EH (cell line): ENCODE measurements around the gene ABI2.
"Not testable (repeated sequence)": the region's sequence is repeated elsewhere in the genome, so short reads cannot be mapped to it uniquely, and the experiment has no call there.

Experiments used
- DNase-seq: peaks from one replicate; pipeline ENCODE4 v3.0.0-alpha.2; 2015; ENCODE audit warnings: low read depth

The ABI2 gene

DNA sequence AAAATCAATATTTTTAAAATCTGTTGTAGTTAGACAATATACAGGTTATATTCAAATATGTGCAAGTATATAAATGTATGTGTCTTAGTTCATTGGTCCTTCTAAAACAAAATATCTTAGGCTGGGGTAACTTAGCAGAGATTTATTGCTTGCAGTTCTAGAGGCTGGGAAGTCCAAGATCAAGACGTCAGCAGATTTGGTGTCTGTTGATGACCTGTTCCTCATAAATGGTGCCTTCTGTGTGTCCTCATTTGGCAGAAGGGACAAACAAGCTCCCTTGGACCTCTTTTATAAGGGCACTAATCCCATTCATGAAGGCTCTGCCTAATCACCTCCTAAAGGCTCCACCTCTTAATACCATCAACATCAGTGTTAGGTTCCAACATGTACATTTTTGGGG lies 31.3 kb downstream of the ABI2 start:
- no peak for DNase-seq

DNA sequence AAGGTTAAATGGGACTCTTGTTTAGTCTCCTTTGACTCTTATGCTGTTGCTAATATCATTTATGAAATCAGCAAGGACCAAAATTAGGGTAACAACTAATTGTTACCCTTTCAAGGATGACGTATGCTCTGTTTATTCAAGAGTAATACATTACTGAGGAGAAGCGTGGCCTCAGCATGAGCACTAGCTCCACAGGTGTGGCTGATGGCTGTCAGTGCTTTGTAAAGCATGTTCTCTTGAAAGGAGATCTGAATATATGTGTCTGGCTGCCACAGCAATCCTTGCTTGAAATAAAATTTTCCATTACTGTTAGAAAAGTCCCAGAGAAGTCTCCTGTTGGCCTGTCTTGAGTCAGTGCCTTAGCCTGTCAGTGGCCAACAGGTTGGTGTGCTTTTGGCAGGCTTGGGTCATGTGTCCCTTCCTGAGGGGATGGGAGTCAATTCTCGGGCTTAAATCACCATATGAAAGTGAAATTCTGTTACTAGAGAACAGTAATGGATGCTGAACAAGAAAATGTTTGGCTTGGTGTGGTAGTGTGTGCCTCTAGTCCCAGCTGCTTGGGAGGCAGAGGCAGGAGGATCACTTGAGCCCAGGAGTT lies 32.7 kb downstream of the ABI2 start:
- peak; percentile 5 for DNase-seq

DNA sequence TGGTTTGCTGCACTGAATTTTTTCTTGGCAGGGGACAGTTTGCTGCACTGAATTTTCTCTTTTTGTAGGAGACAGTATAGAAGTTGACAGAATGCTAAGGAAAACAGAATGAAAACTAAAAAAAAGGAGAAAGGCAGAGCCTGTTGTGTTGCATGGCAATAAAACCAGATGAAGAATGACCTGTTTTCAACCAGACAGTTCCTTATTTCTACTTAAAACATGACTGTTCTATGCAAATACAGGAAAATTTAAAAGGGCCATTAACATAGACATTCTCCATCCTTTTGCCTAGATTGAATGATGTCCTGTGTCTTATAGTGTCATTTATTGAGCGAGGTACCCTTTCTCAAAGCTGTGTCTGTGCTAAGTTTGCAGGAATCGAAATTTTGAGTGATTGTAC lies 33.3 kb downstream of the ABI2 start:
- DNase-seq, result no peak

GRCh38 chr2:203361922-203362321 lies 33.7 kb downstream of the ABI2 start:
- DNase-seq, result no peak

GRCh38 chr2:203366639-203367466 lies 38.7 kb downstream of the ABI2 start:
- no peak for DNase-seq

GRCh38 chr2:203372706-203373105 lies 44.5 kb downstream of the ABI2 start:
- DNase-seq, result not testable (repeated sequence)

- DNase-seq, result no peak
Observed at GRCh38 chr2:203376173-203376572, 48.0 kb downstream of the ABI2 start.

GRCh38 chr2:203379156-203379555 lies 51.0 kb downstream of the ABI2 start:
- DNase-seq, result no peak

DNA sequence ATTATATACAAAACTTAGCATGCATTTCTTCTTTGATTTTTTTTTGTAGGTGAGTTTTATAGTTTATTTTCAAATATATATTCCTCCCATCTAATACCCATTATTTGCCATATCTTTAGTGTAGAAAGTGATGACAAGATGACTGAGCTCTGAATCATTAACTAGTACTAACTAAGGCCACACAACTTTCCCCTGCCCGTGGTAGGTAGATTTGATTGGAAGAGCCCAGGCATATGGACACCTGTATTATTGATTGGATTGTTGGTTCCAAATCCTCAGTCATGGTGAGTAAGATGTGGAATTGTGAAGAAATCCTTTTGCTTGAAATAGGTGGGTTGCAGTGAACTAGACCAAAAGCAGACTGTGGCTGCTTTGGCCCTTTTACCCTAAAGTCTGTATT lies 54.8 kb downstream of the ABI2 start:
- DNase-seq, result no peak

DNA sequence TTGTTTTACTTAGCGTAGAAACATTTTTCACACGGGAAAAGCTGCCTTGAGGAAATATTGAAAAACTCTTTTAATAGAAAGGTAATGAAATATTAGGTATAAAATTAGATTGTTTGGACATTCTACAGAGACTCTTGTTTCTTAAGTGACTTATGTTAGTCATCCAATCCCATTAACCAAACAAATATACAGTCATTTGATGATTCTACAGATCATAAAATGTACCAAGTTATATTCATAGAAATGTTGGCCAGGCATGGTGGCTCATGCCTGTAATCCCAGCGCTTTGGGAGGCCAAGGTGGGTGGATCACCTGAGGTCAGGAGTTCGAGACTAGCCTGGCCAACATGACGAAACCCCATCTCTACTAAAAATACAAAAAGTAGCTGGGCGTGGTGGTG lies 60.0 kb downstream of the ABI2 start:
- DNase-seq, result not testable (repeated sequence)

- no peak for DNase-seq
Observed at GRCh38 chr2:203394519-203395227, 66.5 kb downstream of the ABI2 start.

- no peak for DNase-seq
Observed at GRCh38 chr2:203395858-203396257, 67.7 kb downstream of the ABI2 start.

DNA sequence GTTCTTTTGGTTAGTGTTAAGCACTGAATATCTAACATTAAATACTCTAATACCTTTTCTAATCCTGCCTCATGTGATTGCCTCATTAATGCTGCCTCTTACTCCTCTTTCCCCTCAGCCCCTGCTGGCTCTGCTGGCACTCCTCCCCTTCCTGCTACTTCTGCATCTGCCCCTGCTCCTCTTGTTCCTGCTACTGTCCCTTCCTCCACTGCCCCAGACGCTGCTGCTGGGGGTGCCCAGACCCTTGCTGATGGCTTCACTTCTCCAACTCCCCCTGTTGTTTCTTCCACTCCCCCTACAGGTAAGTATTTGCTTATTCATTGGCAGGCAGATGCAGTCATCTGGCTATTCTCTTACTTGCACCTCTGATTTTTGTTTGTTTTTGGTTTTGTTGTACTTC lies 68.5 kb downstream of the ABI2 start:
- DNase-seq, result no peak

DNA sequence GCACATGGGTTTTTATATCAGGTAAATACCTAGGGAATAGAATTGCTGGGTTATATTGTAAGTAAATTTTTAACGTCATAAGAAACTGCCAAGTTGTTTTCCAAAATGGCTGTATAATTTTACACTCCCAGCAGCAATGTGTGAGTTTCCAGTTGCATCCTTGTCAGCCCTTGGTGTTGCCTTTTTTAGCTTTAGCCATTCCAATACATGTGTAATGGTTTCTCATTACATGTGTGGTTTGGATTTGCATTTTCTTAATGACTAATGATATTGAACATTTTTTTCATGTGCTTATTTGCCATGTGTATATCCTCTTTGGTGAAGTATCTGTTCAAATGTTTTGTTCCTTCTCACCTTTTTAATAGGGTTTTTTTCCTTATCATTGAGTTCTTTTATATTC lies 70.8 kb downstream of the ABI2 start:
- DNase-seq, result peak; percentile 35

- DNase-seq, result peak; percentile 63
Observed at GRCh38 chr2:203400805-203401585, 72.8 kb downstream of the ABI2 start.

DNA sequence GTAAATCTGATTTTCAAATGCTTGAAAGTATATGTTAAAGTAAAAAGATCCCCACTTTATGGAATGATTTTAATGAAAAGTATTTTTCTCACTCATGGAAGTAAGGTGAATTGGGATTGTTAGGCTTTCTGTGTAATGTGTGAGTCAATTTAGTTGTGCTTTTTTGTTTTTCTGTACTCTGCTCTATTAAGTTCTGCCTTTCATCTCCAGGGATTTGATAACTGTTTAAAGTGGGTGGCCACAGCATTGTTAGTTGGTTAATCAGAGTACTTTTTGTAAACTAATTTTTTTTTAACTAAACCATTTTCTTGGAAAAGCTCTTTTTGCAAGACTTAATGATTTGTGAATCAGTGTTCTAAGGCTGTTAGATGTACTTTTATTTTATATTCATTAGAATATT lies 76.8 kb downstream of the ABI2 start:
- peak; percentile 43 for DNase-seq

DNA sequence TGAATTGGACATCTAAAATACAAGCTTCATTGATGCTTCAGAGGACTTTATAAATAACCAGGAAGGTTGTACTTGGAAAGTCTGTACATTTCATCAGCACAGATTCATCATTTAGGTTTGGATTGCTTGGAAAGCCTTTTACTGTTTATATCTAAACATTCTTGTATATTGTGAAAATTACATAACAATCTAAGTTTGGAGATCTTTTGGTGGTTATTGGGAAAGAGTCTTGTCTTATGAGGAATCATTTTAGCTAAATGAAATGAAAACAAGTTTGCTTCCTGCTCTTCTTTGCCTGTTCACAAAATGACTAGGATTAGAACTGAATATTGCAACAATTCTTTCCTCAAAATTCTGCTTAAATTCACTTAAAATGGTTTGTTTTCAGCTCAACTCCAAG lies 79.3 kb downstream of the ABI2 start:
- no peak for DNase-seq

DNA sequence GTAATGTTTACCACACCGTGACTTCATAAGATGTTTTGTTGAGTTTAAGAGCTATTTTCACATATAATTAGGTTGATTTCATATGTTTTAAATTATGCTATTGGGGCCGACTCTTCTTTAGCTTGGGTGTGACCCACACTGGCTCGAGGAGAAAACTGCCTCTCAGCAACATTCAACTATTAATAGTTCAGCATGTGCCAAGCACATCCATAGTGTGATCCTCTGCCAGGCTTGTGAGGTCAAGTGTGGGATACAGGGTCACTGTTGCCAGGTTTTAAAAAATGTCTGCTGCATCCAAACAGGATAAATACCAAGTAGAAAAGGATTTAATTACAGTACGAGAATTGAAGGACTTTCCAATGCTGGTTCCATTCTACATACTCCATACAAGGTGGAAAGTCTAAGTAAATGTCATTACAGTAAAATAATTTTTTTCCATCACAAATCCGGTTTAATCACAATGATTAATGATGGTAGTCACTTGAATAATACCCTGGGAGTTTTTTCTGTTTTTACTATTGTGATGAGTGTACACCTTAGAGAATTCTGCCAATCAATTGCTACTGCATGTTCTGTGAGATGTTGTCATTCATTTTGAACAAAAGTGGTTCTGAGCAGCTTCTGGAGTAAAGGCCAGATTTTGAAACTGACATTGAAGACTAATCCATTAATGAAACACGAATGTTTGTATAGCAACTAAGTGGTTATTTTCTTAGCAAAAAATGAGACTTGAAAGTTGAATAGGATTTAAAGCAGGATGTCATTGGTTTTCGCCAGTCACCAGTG lies 84.5 kb downstream of the ABI2 start:
- DNase-seq, result no peak

GRCh38 chr2:203413796-203414195 lies 85.6 kb downstream of the ABI2 start:
- peak; percentile 41 for DNase-seq

DNA sequence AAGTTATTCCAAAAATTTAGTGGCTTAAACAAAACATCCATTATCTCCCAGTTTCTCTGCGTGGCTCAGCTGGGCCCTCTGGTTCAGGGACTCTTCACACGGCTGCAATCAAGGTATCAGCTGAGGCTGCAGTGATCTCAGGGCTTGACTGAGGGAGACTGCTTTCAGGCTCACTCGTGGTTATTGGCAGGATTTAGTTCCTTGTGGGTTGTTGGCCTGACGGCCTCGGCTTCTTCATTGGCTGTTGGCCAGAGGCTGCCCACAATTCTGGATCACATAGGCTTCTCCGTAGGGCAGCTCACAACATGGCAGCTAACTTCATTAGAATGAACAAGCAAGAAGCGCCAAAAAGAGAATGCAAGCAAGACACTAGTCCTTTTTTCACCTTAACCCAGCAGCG lies 90.1 kb downstream of the ABI2 start:
- DNase-seq, result no peak

DNA sequence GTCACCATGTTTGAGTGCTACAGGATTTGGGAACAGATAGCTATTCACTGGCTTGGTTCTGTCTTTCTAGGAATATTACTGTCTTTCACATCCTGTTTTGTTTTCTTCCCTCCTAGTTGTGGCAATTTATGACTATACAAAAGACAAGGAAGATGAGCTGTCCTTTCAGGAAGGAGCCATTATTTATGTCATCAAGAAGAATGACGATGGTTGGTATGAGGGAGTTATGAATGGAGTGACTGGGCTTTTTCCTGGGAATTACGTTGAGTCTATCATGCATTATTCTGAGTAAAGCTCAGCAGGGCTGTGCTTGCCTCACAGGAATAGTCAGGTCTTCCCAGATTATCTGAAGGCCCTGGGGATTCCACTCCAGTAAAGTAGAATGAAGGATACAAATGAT lies 98.9 kb downstream of the ABI2 start:
- DNase-seq, result peak; percentile 92

DNA sequence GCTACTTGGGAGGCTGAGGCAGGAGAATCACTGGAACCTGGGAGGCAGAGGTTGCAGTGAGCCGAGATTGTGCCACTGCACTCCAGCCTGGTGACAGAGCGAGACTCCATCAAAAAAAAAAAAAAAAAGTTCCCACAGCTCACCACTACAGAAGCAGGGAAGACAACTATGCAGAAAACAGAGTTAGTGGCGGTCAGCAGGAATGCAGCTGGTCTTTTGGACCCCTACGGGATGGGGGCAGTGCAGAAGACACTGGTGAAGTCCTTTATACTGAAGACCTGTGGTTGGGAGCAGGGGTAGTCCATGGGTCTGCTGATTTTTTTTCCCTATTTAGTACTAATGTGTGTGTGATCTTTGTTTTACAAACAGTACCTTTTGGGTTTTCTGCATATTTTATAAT lies 101.4 kb downstream of the ABI2 start:
- DNase-seq, result not testable (repeated sequence)
